ENCODE data around the gene LIPG. TPM values are rescaled to one million over a fixed set of nuclear protein-coding genes. Genes with fewer than 3 reads are reported as not detected.
A peak's percentile ranks its signal among the peaks of the same experiment; 100 is the strongest.

Gene LIPG
- total RNA-seq, 1 experiment from 2014 or later: 86.7 TPM

- no peak for TF ChIP-seq CTCF (IDR thresholded peaks at IDR 0.05; ENCODE audit: insufficient read depth in 1 of 2, low read depth in 1 of 2, low read length in 1 of 2, severe bottlenecking in 1 of 2, unreplicated experiment in 1 of 2)
- no TSS peak for BruUV-seq (replicated peaks)
- intact Hi-C loops (cut with micrococcal nuclease; ENCODE audit: unreplicated experiment): no loop called here
- Histone ChIP-seq H3K9me3 (no peaks in the 10 kb centered on the region), H3K36me3 (ENCODE audit: control insufficient read depth, insufficient read depth, low read length) (no peaks in the 10 kb centered on the region), H3K27me3 (replicated peaks; ENCODE audit: control insufficient read depth, insufficient read depth, low read length) (no peaks in the 10 kb centered on the region), H3K4me1 (no peaks in the 10 kb centered on the region), H3K4me3 (ENCODE audit: low read depth, low read length) (no peak overlapping the region; the same call in 1 of the 2 replicates)
- Mint-ChIP-seq H3K9me3 (ENCODE audit: unreplicated experiment) (no peaks in the 10 kb centered on the region), H3K4me3 (ENCODE audit: unreplicated experiment) (peak overlapping the region; percentile 27), H3K4me1 (ENCODE audit: low read depth, unreplicated experiment) (no peaks in the 10 kb centered on the region), H3K36me3 (ENCODE audit: insufficient read depth, unreplicated experiment) (peaks cover 57% of the 10 kb centered on the region), H3K27me3 (ENCODE audit: insufficient read depth, unreplicated experiment) (no peaks in the 10 kb centered on the region), H3K27ac (ENCODE audit: unreplicated experiment) (no peak overlapping the region)
- ChIA-PET CTCF (no interaction called here), POLR2A (no interaction called here)
- DNase-seq: no peak
These were observed 3.2 kb downstream of the LIPG start for GRCh38 chr18:49565101-49565500.

GRCh38 chr18:49565612-49566011, 3.8 kb downstream of the LIPG start:
- intact Hi-C loops (cut with micrococcal nuclease; ENCODE audit: unreplicated experiment): no loop called here
- H3K27me3 ChIP-seq (replicated peaks; ENCODE audit: control insufficient read depth, insufficient read depth, low read length): no peaks in the 10 kb centered on the region

GRCh38 chr18:49566217-49566770, 4.4 kb downstream of the LIPG start:
- DNase-seq: no peak
- Mint-ChIP-seq H3K9me3 (ENCODE audit: unreplicated experiment) (no peaks in the 10 kb centered on the region), H3K27ac (ENCODE audit: unreplicated experiment) (no peak overlapping the region), H3K36me3 (ENCODE audit: insufficient read depth, unreplicated experiment) (peaks cover 64% of the 10 kb centered on the region), H3K27me3 (ENCODE audit: insufficient read depth, unreplicated experiment) (no peaks in the 10 kb centered on the region), H3K4me3 (ENCODE audit: unreplicated experiment) (no peak overlapping the region), H3K4me1 (ENCODE audit: low read depth, unreplicated experiment) (no peaks in the 10 kb centered on the region)
- ChIA-PET CTCF (no interaction called here), POLR2A (no interaction called here)
- Histone ChIP-seq H3K9me3 (no peaks in the 10 kb centered on the region), H3K36me3 (ENCODE audit: control insufficient read depth, insufficient read depth, low read length) (no peaks in the 10 kb centered on the region), H3K4me3 (ENCODE audit: low read depth, low read length) (no peak overlapping the region), H3K4me1 (no peaks in the 10 kb centered on the region), H3K27me3 (replicated peaks; ENCODE audit: control insufficient read depth, insufficient read depth, low read length) (no peaks in the 10 kb centered on the region)
- no peak for TF ChIP-seq CTCF (IDR thresholded peaks at IDR 0.05; ENCODE audit: insufficient read depth in 1 of 2, low read depth in 1 of 2, low read length in 1 of 2, severe bottlenecking in 1 of 2, unreplicated experiment in 1 of 2)
- intact Hi-C loops (cut with micrococcal nuclease; ENCODE audit: unreplicated experiment): no loop called here
- no TSS peak for BruUV-seq (replicated peaks)

More at GRCh38 chr18:49565612-49566011, 3.8 kb downstream of the LIPG start:
- Histone ChIP-seq H3K36me3 (ENCODE audit: control insufficient read depth, insufficient read depth, low read length) (no peaks in the 10 kb centered on the region), H3K9me3 (no peaks in the 10 kb centered on the region), H3K4me1 (no peaks in the 10 kb centered on the region), H3K4me3 (ENCODE audit: low read depth, low read length) (no peak overlapping the region)
- ChIA-PET CTCF (no interaction called here), POLR2A (no interaction called here)
- Mint-ChIP-seq H3K4me1 (ENCODE audit: low read depth, unreplicated experiment) (no peaks in the 10 kb centered on the region), H3K27me3 (ENCODE audit: insufficient read depth, unreplicated experiment) (no peaks in the 10 kb centered on the region), H3K9me3 (ENCODE audit: unreplicated experiment) (no peaks in the 10 kb centered on the region), H3K36me3 (ENCODE audit: insufficient read depth, unreplicated experiment) (peaks cover 61% of the 10 kb centered on the region), H3K4me3 (ENCODE audit: unreplicated experiment) (no peak overlapping the region), H3K27ac (ENCODE audit: unreplicated experiment) (no peak overlapping the region)
- BruUV-seq (replicated peaks): no TSS peak
- no peak for TF ChIP-seq CTCF (IDR thresholded peaks at IDR 0.05; ENCODE audit: insufficient read depth in 1 of 2, low read depth in 1 of 2, low read length in 1 of 2, severe bottlenecking in 1 of 2, unreplicated experiment in 1 of 2)
- DNase-seq: no peak
